Keratinocyte (primary cell): Measurements from ENCODE around the gene CLNK. TPM values are rescaled to one million over a fixed set of nuclear protein-coding genes. Genes with fewer than 3 reads are reported as not detected.

Experiments used
- DNase-seq: peaks from one replicate; pipeline ENCODE4 v3.0.0-alpha.2; 2011; ENCODE audit warnings: low read depth, missing footprints, low spot score
- FAIRE-seq: peaks from 2 replicates; lab custom pipeline; 2011; peaks lifted over from hg19 to GRCh38; lab: Jason Lieb, UNC
- H2AFZ ChIP-seq: 2 replicates; pipeline ENCODE4 v1.6.0; 2012; ENCODE audit warnings: low read length, control low read depth, inconsistent platforms; ENCODE audit not compliant: control insufficient read depth
- H3K27ac ChIP-seq: 2 replicates; pipeline ENCODE4 v1.5.1; 2011; ENCODE audit warnings: low read length; ENCODE audit not compliant: control insufficient read depth, insufficient read depth
- H3K27me3 ChIP-seq: 3 replicates; pipeline ENCODE4 v1.6.0; 2011; ENCODE audit warnings: low read length; ENCODE audit not compliant: control insufficient read depth, insufficient read depth; ENCODE audit errors: extremely low read depth
- H3K36me3 ChIP-seq, 2 experiments: 2 replicates in 1 of 2; 3 replicates in 1 of 2; pipeline ENCODE4 v1.5.1; 2011; ENCODE audit warnings: low read length in 2 of 2, mild to moderate bottlenecking in 1 of 2; ENCODE audit not compliant: control insufficient read depth in 2 of 2, insufficient read depth in 2 of 2; ENCODE audit errors: extremely low read depth in 1 of 2
- H3K4me1 ChIP-seq: 3 replicates; pipeline ENCODE4 v1.5.1; 2011; ENCODE audit warnings: low read length; ENCODE audit not compliant: control insufficient read depth, insufficient read depth; ENCODE audit errors: extremely low read depth
- H3K4me2 ChIP-seq: 3 replicates; pipeline ENCODE4 v1.6.0; 2011; ENCODE audit warnings: low read depth, low read length; ENCODE audit not compliant: control insufficient read depth, insufficient read depth; ENCODE audit errors: extremely low read depth
- H3K4me3 ChIP-seq, 3 experiments: fragments of 200-600 bp in 1 of 3; sonication (generic) in 1 of 3; 2 replicates in 2 of 3; 3 replicates in 1 of 3; pipeline ENCODE4 v1.5.1; 2011 to 2016; ENCODE audit warnings: low read length in 3 of 3, mild to moderate bottlenecking in 3 of 3, control low read depth in 2 of 3, inconsistent platforms in 1 of 3, low read depth in 1 of 3, mixed read lengths in 1 of 3, mixed run types in 1 of 3, moderate library complexity in 1 of 3; ENCODE audit not compliant: control insufficient read depth in 2 of 3, insufficient read depth in 2 of 3; ENCODE audit errors: extremely low read depth in 1 of 3
- H3K79me2 ChIP-seq: 2 replicates; pipeline ENCODE4 v1.6.0; 2012; ENCODE audit warnings: low read length; ENCODE audit not compliant: control insufficient read depth, insufficient read depth
- H3K9ac ChIP-seq: 3 replicates; pipeline ENCODE4 v1.6.0; 2011; ENCODE audit warnings: low read length; ENCODE audit not compliant: control insufficient read depth, insufficient read depth; ENCODE audit errors: extremely low read depth
- H3K9me1 ChIP-seq: 3 replicates; pipeline ENCODE4 v1.6.0; 2011; ENCODE audit warnings: low read length; ENCODE audit not compliant: control insufficient read depth, insufficient read depth; ENCODE audit errors: extremely low read depth
- H3K9me3 ChIP-seq: 2 replicates; pipeline ENCODE4 v1.5.1; 2012; ENCODE audit warnings: low read depth, low read length; ENCODE audit not compliant: control insufficient read depth
- H4K20me1 ChIP-seq: 3 replicates; pipeline ENCODE4 v1.6.0; 2011; ENCODE audit warnings: low read length; ENCODE audit not compliant: control insufficient read depth, insufficient read depth; ENCODE audit errors: extremely low read depth
- CTCF ChIP-seq, 3 experiments: IDR thresholded peaks in 1 of 3; conservative IDR thresholded peaks in 1 of 3; optimal IDR thresholded peaks in 1 of 3; 2 replicates in 2 of 3; 3 replicates in 1 of 3; pipeline versions ENCODE3 to v1.5.1; 2011; ENCODE audit warnings: low read length in 3 of 3, mild to moderate bottlenecking in 3 of 3, moderate library complexity in 2 of 3, control low read depth in 1 of 3, inconsistent platforms in 1 of 3; ENCODE audit not compliant: insufficient read depth in 2 of 3; ENCODE audit errors: extremely low read depth in 1 of 3
- EZH2 ChIP-seq: IDR thresholded peaks from one replicate; pipeline ENCODE4 v1.6.1; 2012; ENCODE audit warnings: inconsistent platforms, mild to moderate bottlenecking, low read length, moderate library complexity
- dilution Hi-C: fragments of 300-500 bp; cut with MboI; formaldehyde crosslinking; loops from one replicate; pipeline ENCODE4 v1.7.0; 2020; ENCODE audit warnings: low sequenced_read_pairs; ENCODE audit not compliant: extremely low pct_ligation_motif_present
- polyA plus RNA-seq, 5 experiments: library from polyadenylated mRNA; depleted of rRNA in 3 of 5; stranded (reverse) in 3 of 5; stranded (forward) in 1 of 5; unstranded in 1 of 5; fragments of >200 nt; gene quantifications; 1 replicate in 1 of 5; 2 replicates in 3 of 5; 3 replicates in 1 of 5; pipeline versions ENCODE4 v1.2.1 to v1.2.3, GENCODE V29; 2011 to 2012; ENCODE audit warnings: missing spikeins in 2 of 5, low read depth in 1 of 5, low replicate concordance in 1 of 5

CLNK gene
- polyA plus RNA-seq, 1 donor (not counting 4 experiments of a cell fraction or from before 2014, with no cell fraction given) = not detected

GRCh38 chr4:10491401-10491800 lies 193.2 kb downstream of the CLNK start:
- Histone ChIP-seq H4K20me1 (no peaks in the 10 kb centered on the region), H3K4me1 (no peaks in the 10 kb centered on the region), H3K9me1 (no peaks in the 10 kb centered on the region), H3K36me3 (no peaks in the 10 kb centered on the region), H3K4me3 (no peak overlapping the region), H3K4me2 (no peak overlapping the region), H3K27me3 (no peaks in the 10 kb centered on the region), H3K27ac (no peak overlapping the region), H3K9ac (no peak overlapping the region), H3K79me2 (no peaks in the 10 kb centered on the region), H2AFZ (no peak overlapping the region), H3K9me3 (no peaks in the 10 kb centered on the region)
- TF ChIP-seq EZH2 (no peak), CTCF (optimal IDR thresholded peaks at IDR 0.05 in 1 of 3, IDR thresholded peaks at IDR 0.05 in 1 of 3, conservative IDR thresholded peaks at IDR 0.05 in 1 of 3; ENCODE audit: extremely low read depth in 1 of 3, insufficient read depth in 2 of 3, low read length in 3 of 3) (no peak)
- no peak for FAIRE-seq
- no peak for DNase-seq
- dilution Hi-C loops = no loop called here

- Histone ChIP-seq H3K27ac (no peak overlapping the region), H3K4me3 (no peak overlapping the region), H3K9ac (no peak overlapping the region), H3K9me1 (no peaks in the 10 kb centered on the region), H3K9me3 (no peaks in the 10 kb centered on the region), H3K36me3 (no peaks in the 10 kb centered on the region), H2AFZ (no peak overlapping the region), H3K27me3 (no peaks in the 10 kb centered on the region), H3K4me2 (no peak overlapping the region), H3K79me2 (no peaks in the 10 kb centered on the region), H3K4me1 (no peaks in the 10 kb centered on the region), H4K20me1 (no peaks in the 10 kb centered on the region)
- TF ChIP-seq EZH2 (no peak), CTCF (optimal IDR thresholded peaks at IDR 0.05 in 1 of 3, IDR thresholded peaks at IDR 0.05 in 1 of 3, conservative IDR thresholded peaks at IDR 0.05 in 1 of 3; ENCODE audit: extremely low read depth in 1 of 3, insufficient read depth in 2 of 3, low read length in 3 of 3) (no peak)
- dilution Hi-C loops = no loop called here
- DNase-seq (no peak), FAIRE-seq (no peak)
These were observed 193.6 kb downstream of the CLNK start for GRCh38 chr4:10490996-10491395.
